IMR-90 (cell line): Measurements from ENCODE around the gene EPB41L1. TPM values are rescaled to one million over a fixed set of nuclear protein-coding genes. Genes with fewer than 3 reads are reported as not detected.

ENCODE experiments used
- ATAC-seq: fragments of 200-7000 bp; cut with Tn5 transposase; 2 replicates; pipeline ENCODE4 v1.9.1; 2020; ENCODE audit warnings: low read depth, mild to moderate bottlenecking, moderate library complexity
- BruUV-seq: library from RNA; stranded (reverse); fragments of 400-500 nt; replicated peaks from 2 replicates; lab custom pipeline; 2021; lab: Mats Ljungman, UMichigan
- CTCF ChIA-PET: fragments of 300-600 bp; formaldehyde crosslinking; extraction: SDS; loops from one replicate; lab custom pipeline; 2021; ENCODE audit warnings: antibody characterized with exemption; lab: Yijun Ruan, JAX
- POLR2A ChIA-PET: fragments of 300-600 bp; sonication (Branson Sonifier 250); formaldehyde crosslinking; loops from one replicate; lab custom pipeline; 2022; ENCODE audit warnings: antibody characterized with exemption; ENCODE audit not compliant: unreplicated experiment; lab: Charles Lee
- DNase-seq: peaks from one replicate; pipeline ENCODE4 v3.0.0; 2013
- H2AFZ ChIP-seq: replicated peaks from 2 replicates; pipeline ENCODE3; 2013; ENCODE audit warnings: low read length, mild to moderate bottlenecking; ENCODE audit not compliant: poor library complexity
- H2AK5ac ChIP-seq: 2 replicates; pipeline ENCODE4 v1.6.1; 2013; ENCODE audit warnings: low read depth, low read length, inconsistent platforms
- H2AK9ac ChIP-seq: replicated peaks from 2 replicates; pipeline ENCODE3; 2013; ENCODE audit warnings: mild to moderate bottlenecking, low read depth, low read length, moderate library complexity; ENCODE audit not compliant: poor library complexity
- H2BK120ac ChIP-seq: 2 replicates; pipeline ENCODE4 v1.6.1; 2013; ENCODE audit warnings: low read depth, low read length, inconsistent platforms
- H2BK15ac ChIP-seq: 3 replicates; pipeline ENCODE4 v1.6.1; 2013; ENCODE audit warnings: low read depth, low read length, inconsistent platforms
- H2BK20ac ChIP-seq: 2 replicates; pipeline ENCODE4 v1.6.1; 2013; ENCODE audit warnings: low read depth, mild to moderate bottlenecking, inconsistent platforms, low read length, moderate library complexity
- H2BK5ac ChIP-seq: 2 replicates; pipeline ENCODE4 v1.6.1; 2013; ENCODE audit warnings: mild to moderate bottlenecking, low read depth, low read length, inconsistent platforms; ENCODE audit not compliant: poor library complexity, severe bottlenecking
- H3K14ac ChIP-seq: replicated peaks from 2 replicates; pipeline ENCODE4 v1.6.1; 2013; ENCODE audit warnings: low read depth, low read length, inconsistent platforms
- H3K18ac ChIP-seq: 2 replicates; pipeline ENCODE4 v1.6.1; 2013; ENCODE audit warnings: low read depth, low read length, control low read depth
- H3K23ac ChIP-seq: 2 replicates; pipeline ENCODE4 v1.6.1; 2013; ENCODE audit warnings: low read depth, low read length, inconsistent platforms
- H3K27ac ChIP-seq: 2 replicates; pipeline ENCODE4 v1.5.1; 2013; ENCODE audit warnings: mild to moderate bottlenecking, control low read depth, low read length; ENCODE audit not compliant: insufficient read depth
- H3K27me3 ChIP-seq: 2 replicates; pipeline ENCODE4 v1.6.1; 2013; ENCODE audit warnings: low read length; ENCODE audit not compliant: control insufficient read depth, insufficient read depth
- H3K36me3 ChIP-seq: 2 replicates; pipeline ENCODE4 v1.6.1; 2013; ENCODE audit warnings: low read length, mixed read lengths; ENCODE audit not compliant: control insufficient read depth, insufficient read depth
- H3K4ac ChIP-seq: 2 replicates; pipeline ENCODE4 v1.6.1; 2013; ENCODE audit warnings: low read depth, low read length, inconsistent platforms
- H3K4me1 ChIP-seq: 2 replicates; pipeline ENCODE4 v1.6.1; 2013; ENCODE audit warnings: low read length, mixed read lengths; ENCODE audit not compliant: control insufficient read depth, insufficient read depth
- H3K4me2 ChIP-seq: 2 replicates; pipeline ENCODE4 v1.6.1; 2013; ENCODE audit warnings: low read depth, mild to moderate bottlenecking, control low read depth, low read length, moderate library complexity
- H3K4me3 ChIP-seq: 2 replicates; pipeline ENCODE4 v1.5.1; 2013; ENCODE audit warnings: low read depth, mild to moderate bottlenecking, control low read depth, low read length, moderate library complexity; ENCODE audit not compliant: insufficient read depth
- H3K56ac ChIP-seq: 2 replicates; pipeline ENCODE4 v1.6.1; 2013; ENCODE audit warnings: low read length, inconsistent platforms; ENCODE audit not compliant: insufficient read depth; ENCODE audit errors: extremely low read depth
- H3K79me1 ChIP-seq, 2 experiments: 2 replicates each; pipeline ENCODE4 v1.6.1; 2013; ENCODE audit warnings: low read length in 2 of 2, inconsistent platforms in 1 of 2, low read depth in 1 of 2
- H3K9ac ChIP-seq: 2 replicates; pipeline ENCODE4 v1.6.1; 2013; ENCODE audit warnings: low read depth, low read length, control low read depth
- H3K9me1 ChIP-seq: 2 replicates; pipeline ENCODE4 v1.6.1; 2013; ENCODE audit warnings: low read length, inconsistent platforms; ENCODE audit not compliant: insufficient read depth
- H3K9me3 ChIP-seq: 2 replicates; pipeline ENCODE4 v1.6.1; 2013; ENCODE audit warnings: low read length; ENCODE audit not compliant: control insufficient read depth, insufficient read depth
- H4K20me1 ChIP-seq: 2 replicates; pipeline ENCODE4 v1.6.1; 2013; ENCODE audit warnings: low read length, inconsistent platforms; ENCODE audit not compliant: insufficient read depth
- H4K5ac ChIP-seq: 2 replicates; pipeline ENCODE4 v1.6.1; 2013; ENCODE audit warnings: mild to moderate bottlenecking, low read depth, low read length, control low read depth
- H4K8ac ChIP-seq, 2 experiments: 2 replicates each; pipeline ENCODE4 v1.6.1; 2013; ENCODE audit warnings: low read depth in 2 of 2, low read length in 2 of 2, control low read depth in 1 of 2, inconsistent platforms in 1 of 2
- H4K91ac ChIP-seq: 2 replicates; pipeline ENCODE4 v1.6.1; 2013; ENCODE audit warnings: low read depth, low read length, inconsistent platforms; ENCODE audit not compliant: insufficient read depth
- CEBPB ChIP-seq: IDR thresholded peaks from 2 replicates; pipeline ENCODE4 v1.6.1; 2012; ENCODE audit warnings: low read depth, low read length, improper control_type of control experiment
- MXI1 ChIP-seq: IDR thresholded peaks from 2 replicates; pipeline ENCODE4 v1.6.1; 2012; ENCODE audit warnings: low read depth, mild to moderate bottlenecking, low read length, moderate library complexity, borderline replicate concordance
- NFE2L2 ChIP-seq: fragments of 150-350 bp; IDR thresholded peaks from 2 replicates; pipeline ENCODE4 v1.6.1; 2016; ENCODE audit warnings: low read depth, mild to moderate bottlenecking, low read length
- POLR2A ChIP-seq: IDR thresholded peaks from 2 replicates; pipeline ENCODE4 v1.6.1; 2012; ENCODE audit warnings: mild to moderate bottlenecking, low read depth, low read length
- RCOR1 ChIP-seq: IDR thresholded peaks from 2 replicates; pipeline ENCODE4 v1.6.1; 2012; ENCODE audit warnings: mild to moderate bottlenecking, low read length, improper control_type of control experiment; ENCODE audit not compliant: insufficient replicate concordance
- WGBS, 2 experiments: methylation state at CpG; one replicate each; pipeline versions ENCODE4 v1.1.5 to v1.1.7; 2013; ENCODE audit warnings: missing lambda C conversion rate in 2 of 2; ENCODE audit not compliant: insufficient read length in 1 of 2; ENCODE audit errors: extremely low coverage in 2 of 2; 5-methylcytosine and 5-hydroxymethylcytosine counted together
- dilution Hi-C: fragments of 300-500 bp; cut with HindIII; formaldehyde crosslinking; loops from one replicate; pipeline ENCODE4 v1.14.3; 2018; ENCODE audit warnings: low sequenced_read_pairs; ENCODE audit not compliant: unreplicated experiment
- in situ Hi-C: fragments of 300-500 bp; cut with MboI; formaldehyde crosslinking; loops from 3 replicates; pipeline ENCODE4 v1.14.3; 2019; ENCODE audit warnings: low sequenced_read_pairs, inconsistent platforms, mixed read lengths
- intact Hi-C: fragments of 100-400 bp; cut with micrococcal nuclease; formaldehyde crosslinking; loops from 2 replicates; pipeline ENCODE4 v1.10.0; 2022
- polyA plus RNA-seq, 3 experiments: library from polyadenylated mRNA; depleted of rRNA; stranded (reverse); fragments of >200 nt; gene quantifications; 2 replicates each; pipeline ENCODE4 v1.2.3, GENCODE V29; 2012; ENCODE audit warnings: low replicate concordance in 1 of 3
- total RNA-seq: library from RNA; depleted of rRNA; stranded (reverse); fragments of >200 nt; gene quantifications from 2 replicates; pipeline ENCODE4 v1.2.3, GENCODE V29; 2012
- TF ChIP-seq, protein P1 (sequence below): fragments of 150-350 bp; IDR thresholded peaks from 2 replicates; pipeline ENCODE4 v1.6.1; 2017; ENCODE audit warnings: mild to moderate bottlenecking, antibody characterized with exemption, low read length, low read depth

Gene EPB41L1
- total and polyA plus RNA-seq, 2 of the 4 experiments (the other 2 are of a cell fraction), result 12.5 to 33.7 TPM

GRCh38 chr20:36252511-36252910 is 98.0 kb downstream of the EPB41L1 start:
- H3K27ac ChIP-seq, result no peak overlapping the region
- H4K5ac ChIP-seq, result no peak overlapping the region
- in situ Hi-C loops (no loop called here), intact Hi-C loops (no loop called here), dilution Hi-C loops (no loop called here)
- H3K9me3 ChIP-seq, result no peaks in the 10 kb centered on the region
- H3K4me1 ChIP-seq, result no peaks in the 10 kb centered on the region
- H3K27me3 ChIP-seq, result no peaks in the 10 kb centered on the region
- no peak overlapping the region for H4K91ac ChIP-seq
- no peak overlapping the region for H3K56ac ChIP-seq
- no TSS peak for BruUV-seq
- H3K79me1 ChIP-seq, result peaks cover 28 to 32% of the 10 kb centered on the region in 2 experiments
- no peak overlapping the region for H2BK20ac ChIP-seq
- WGBS, 2 experiments, result no CpG with 5 or more reads among the region's 3 CpGs
- no peak overlapping the region for H2BK15ac ChIP-seq
- DNase-seq, result no peak
- no peak overlapping the region for H3K4me3 ChIP-seq
- ChIA-PET CTCF (no interaction called here), POLR2A (no interaction called here)
- no peak for ATAC-seq
- H4K8ac ChIP-seq, result no peak overlapping the region
- H3K9ac ChIP-seq, result no peak overlapping the region
- H4K20me1 ChIP-seq, result peaks cover 16% of the 10 kb centered on the region
- no peak overlapping the region for H2BK120ac ChIP-seq
- peaks cover 11% of the 10 kb centered on the region; the same call in 1 of the 2 replicates for H3K9me1 ChIP-seq
- H3K18ac ChIP-seq, result no peak overlapping the region
- no peak for TF ChIP-seq CEBPB
- TF ChIP-seq RCOR1, result no peak
- TF ChIP-seq, protein P1, sequence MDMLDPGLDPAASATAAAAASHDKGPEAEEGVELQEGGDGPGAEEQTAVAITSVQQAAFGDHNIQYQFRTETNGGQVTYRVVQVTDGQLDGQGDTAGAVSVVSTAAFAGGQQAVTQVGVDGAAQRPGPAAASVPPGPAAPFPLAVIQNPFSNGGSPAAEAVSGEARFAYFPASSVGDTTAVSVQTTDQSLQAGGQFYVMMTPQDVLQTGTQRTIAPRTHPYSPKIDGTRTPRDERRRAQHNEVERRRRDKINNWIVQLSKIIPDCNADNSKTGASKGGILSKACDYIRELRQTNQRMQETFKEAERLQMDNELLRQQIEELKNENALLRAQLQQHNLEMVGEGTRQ, result no peak
- no peak for TF ChIP-seq POLR2A
- no peak for TF ChIP-seq MXI1
- no peak for TF ChIP-seq NFE2L2
- no peak overlapping the region for H2AK9ac ChIP-seq
- H3K23ac ChIP-seq, result no peak overlapping the region
- no peak overlapping the region for H3K4me2 ChIP-seq
- H2BK5ac ChIP-seq, result no peak overlapping the region
- H2AFZ ChIP-seq, result no peak overlapping the region
- no peak overlapping the region for H2AK5ac ChIP-seq
- H3K14ac ChIP-seq, result no peak overlapping the region
- H3K4ac ChIP-seq, result no peak overlapping the region
- peaks cover 49% of the 10 kb centered on the region for H3K36me3 ChIP-seq
